GM18508 (cell line): ENCODE results near the gene NUDT8.
"Not testable (repeated sequence)": the region's sequence is repeated elsewhere in the genome, so short reads cannot be mapped to it uniquely, and the experiment has no call there.

ENCODE experiments used
- ATAC-seq: cut with Tn5 transposase; IDR thresholded peaks from one replicate; pipeline ENCODE4 v1.9.1; 2021; ENCODE audit warnings: moderate number of reproducible peaks; ENCODE audit not compliant: insufficient read depth, unreplicated experiment

The NUDT8 gene

DNA sequence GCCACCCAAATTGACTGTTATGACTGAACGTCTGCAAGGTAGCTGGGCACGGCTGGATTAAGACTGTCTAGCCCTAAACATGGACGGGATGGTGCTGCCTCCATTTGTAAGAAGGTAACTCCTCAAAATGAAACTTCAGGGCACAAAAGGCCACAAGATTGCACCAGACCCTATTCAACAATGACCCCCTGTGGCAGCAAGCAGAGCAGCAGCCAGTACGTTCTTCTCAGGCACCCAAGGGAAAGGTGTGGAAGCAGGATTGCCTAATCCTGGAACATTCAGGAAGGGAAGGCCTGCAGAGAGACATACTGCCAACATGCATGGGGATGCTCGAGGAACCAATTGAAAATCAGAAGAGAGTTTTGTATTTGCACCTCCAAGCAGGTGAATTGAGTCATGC, 14.3 kb upstream of the NUDT8 start:
- no peak for ATAC-seq

GRCh38 chr11:67642173-67643120, 12.7 kb upstream of the NUDT8 start:
- no peak for ATAC-seq

DNA sequence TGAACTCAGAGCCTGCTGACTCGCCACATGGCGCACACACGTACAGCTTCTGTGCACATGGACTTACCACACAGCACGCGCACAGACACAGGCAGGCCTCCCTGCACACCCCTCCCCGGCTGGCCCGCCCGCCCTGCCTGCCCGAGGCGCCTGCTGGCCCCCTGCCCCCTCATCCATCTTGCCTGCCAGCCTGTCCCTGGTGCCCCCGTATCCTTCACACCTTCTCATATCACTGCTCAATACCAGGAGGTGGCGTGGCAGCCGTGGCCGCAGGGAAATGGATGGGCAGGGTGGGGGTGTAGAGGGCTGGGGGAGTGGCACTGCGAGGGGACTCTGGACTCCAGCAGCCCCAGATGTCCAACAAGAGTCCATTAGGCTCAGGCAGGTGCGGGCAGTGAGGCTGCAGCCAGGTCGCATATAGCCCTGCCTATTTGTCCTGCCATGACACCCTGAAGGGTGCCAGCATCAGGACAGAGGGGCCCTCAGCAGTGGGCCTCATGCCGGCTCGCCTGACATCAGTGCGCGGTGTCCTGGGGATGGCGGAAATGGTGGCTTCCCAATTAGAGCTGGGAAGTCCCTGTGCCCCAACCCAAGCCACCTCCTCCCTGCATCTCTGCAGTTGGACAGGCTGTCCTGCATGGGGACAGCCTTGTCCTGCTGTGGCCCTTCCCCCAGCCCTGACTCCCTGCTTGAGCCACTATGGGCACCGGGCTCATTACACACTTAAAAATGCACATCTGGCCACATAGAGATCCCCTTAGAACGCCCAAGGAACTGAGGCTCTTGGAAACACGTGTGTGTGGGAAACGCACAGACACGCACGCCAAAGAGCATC, 11.8 kb upstream of the NUDT8 start:
- no peak for ATAC-seq

GRCh38 chr11:67640758-67641337, 11.1 kb upstream of the NUDT8 start:
- no peak for ATAC-seq

GRCh38 chr11:67640021-67640757, 10.5 kb upstream of the NUDT8 start:
- no peak for ATAC-seq

GRCh38 chr11:67639438-67639859, 9.7 kb upstream of the NUDT8 start, which contains the start of gene TBX10:
Gene TBX10 (minus strand): TSS chr11:67639763. CDS start chr11:67639472, 291 bp downstream.
- ATAC-seq = no peak

- no peak for ATAC-seq
Observed at GRCh38 chr11:67638535-67639437, 9.0 kb upstream of the NUDT8 start.

GRCh38 chr11:67637441-67637840, 7.7 kb upstream of the NUDT8 start:
- ATAC-seq = not testable (repeated sequence)

DNA sequence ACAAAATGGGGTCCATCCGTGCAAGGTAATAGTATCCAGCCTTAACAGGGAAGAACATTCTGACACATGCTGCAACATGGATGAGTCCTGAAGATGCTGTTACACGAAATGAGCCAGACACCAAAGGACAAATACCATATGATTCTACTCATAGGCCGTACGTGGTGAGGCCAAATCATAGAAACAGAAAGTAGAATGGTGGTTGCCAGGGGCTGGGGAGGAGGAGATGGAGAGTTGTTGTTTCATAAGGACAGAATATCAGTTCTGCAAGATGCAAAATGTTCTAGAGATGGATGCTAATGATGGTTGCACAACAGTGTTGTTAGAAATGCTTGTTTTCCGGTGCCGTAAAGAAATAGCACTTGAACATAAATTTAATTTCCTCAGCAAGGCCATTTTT, 7.2 kb upstream of the NUDT8 start:
- no peak for ATAC-seq

- ATAC-seq = no peak
Observed at GRCh38 chr11:67635231-67635521, 5.4 kb upstream of the NUDT8 start.

- ATAC-seq = no peak
Observed at GRCh38 chr11:67634366-67635230, 4.9 kb upstream of the NUDT8 start.

GRCh38 chr11:67633758-67634365, 4.1 kb upstream of the NUDT8 start:
- no peak for ATAC-seq

DNA sequence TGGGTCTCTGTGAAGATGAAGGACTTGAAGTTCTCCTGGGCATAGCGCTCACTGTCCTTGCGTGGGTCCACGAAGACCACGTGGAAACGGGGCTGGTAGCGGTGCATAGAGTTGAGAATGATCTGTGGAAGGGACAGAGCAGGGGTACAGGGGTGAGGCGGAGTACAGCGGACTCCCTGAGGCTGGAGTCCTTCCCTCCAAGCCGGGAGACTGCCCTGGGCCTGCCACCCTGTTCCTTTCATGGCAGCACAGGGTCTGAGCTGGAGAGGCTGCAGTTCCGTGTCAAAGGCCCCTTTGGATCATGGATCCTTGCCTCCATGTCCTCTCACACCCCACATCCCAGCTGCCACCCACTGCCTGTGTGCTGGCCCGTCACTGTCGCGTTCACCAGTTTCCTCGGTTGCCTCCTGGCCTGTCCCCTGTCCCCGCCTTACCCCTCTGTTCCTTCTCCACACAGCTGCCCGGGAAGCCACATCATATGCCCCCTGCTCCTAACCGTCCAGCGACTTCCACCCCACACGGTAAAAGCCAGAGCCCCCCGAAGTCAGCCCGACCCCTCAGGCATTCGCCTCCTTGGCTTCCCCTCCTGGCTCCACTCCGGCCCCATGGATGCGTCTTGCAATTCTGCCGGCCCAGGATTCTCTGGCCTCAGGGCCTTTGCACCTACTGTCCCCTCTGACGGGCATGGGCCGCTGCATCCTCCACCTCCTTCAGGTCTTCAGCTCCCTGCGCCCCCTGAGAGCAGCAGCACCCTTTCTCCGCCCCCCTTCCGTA, 3.4 kb upstream of the NUDT8 start:
- no peak for ATAC-seq

- no peak for ATAC-seq
Observed at GRCh38 chr11:67632175-67632981, 2.6 kb upstream of the NUDT8 start.

DNA sequence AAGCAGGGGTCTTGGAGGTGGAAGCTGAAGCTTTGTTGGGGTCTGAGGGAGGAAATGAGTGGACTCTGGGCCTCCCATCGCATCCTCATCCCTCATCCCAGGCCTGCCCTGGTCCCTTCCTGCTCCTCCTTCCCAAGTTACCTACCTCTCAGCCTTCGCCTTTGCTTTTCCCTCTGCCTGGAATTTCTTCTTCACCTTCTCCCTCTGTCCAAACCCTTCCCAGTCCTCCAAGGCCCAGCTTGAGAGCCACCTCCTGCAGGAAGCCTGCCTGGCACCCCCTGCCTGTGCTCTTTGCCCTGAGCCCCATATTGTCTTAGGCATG, 2.1 kb upstream of the NUDT8 start:
- ATAC-seq = no peak

GRCh38 chr11:67631411-67631810, 1.7 kb upstream of the NUDT8 start:
- no peak for ATAC-seq

GRCh38 chr11:67630943-67631331, 1.2 kb upstream of the NUDT8 start:
- no peak for ATAC-seq
